Adrenal gland (tissue), 5 donors: ENCODE measurements around the gene KLHL21.

Experiments used
- CTCF ChIP-seq, 6 experiments: fragments of 450-650 bp in 4 of 6; fragments of 200-600 bp in 2 of 6; sonication (generic) in 1 of 6; IDR thresholded peaks; 1 replicate in 5 of 6; 2 replicates in 1 of 6; pipeline versions ENCODE4 v1.5.1 to v1.8.0; 2016 to 2021; ENCODE audit warnings: antibody characterized with exemption in 6 of 6, mild to moderate bottlenecking in 2 of 6, moderate library complexity in 1 of 6
- POLR2A ChIP-seq, 2 donors: fragments of 450-650 bp; IDR thresholded peaks; one replicate each; pipeline ENCODE4 v1.6.1; 2017; ENCODE audit warnings: antibody characterized with exemption in 2 of 2, mild to moderate bottlenecking in 2 of 2, moderate library complexity in 1 of 2
- donor health status: DM: no; HTN: no; CAD: no.

- no peak for TF ChIP-seq CTCF (IDR thresholded peaks at IDR 0.05)
- TF ChIP-seq POLR2A (IDR thresholded peaks at IDR 0.05): peak in 1 of 2 donors; percentile 32
These were observed 35.6 kb upstream of the KLHL21 start for GRCh38 chr1:6638226-6638625.
